Femur (tissue), 1 donor: ENCODE measurements around the gene ERP27.

ENCODE experiments used
- DNase-seq: peaks from one replicate; pipeline ENCODE4 v3.0.0-alpha.2; 2017

The ERP27 gene

DNA sequence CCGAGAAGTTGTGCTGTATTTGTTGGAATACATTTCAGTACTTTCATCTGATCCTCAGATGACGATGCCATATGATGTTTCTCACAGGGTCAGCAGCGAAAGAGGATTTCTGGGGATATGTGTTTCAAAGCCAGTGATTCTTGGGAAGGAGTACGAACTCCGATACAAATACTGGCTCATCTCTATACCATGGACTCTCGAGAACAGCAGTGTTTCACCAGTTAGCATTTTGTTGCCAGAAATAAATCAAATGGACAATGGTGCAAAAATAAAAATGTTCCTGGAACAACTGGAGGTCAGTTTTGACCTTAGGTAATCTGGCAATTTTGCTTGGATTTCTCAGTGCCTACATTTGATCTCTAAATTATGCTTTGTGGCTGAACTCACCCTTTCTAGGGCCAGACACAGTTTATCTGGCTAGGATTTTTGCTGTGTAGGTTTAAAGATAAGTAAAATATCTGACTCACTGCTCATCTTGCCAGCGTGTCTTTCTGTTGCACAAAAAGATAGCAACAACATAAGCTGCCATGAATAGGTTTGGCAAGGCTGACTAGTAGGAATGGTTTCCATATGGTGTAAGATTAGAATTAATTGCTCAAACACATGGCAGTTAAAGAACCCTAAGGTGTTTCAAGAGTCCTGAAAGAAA, 41.7 kb downstream of the ERP27 start:
- DNase-seq = peak; percentile 54

DNA sequence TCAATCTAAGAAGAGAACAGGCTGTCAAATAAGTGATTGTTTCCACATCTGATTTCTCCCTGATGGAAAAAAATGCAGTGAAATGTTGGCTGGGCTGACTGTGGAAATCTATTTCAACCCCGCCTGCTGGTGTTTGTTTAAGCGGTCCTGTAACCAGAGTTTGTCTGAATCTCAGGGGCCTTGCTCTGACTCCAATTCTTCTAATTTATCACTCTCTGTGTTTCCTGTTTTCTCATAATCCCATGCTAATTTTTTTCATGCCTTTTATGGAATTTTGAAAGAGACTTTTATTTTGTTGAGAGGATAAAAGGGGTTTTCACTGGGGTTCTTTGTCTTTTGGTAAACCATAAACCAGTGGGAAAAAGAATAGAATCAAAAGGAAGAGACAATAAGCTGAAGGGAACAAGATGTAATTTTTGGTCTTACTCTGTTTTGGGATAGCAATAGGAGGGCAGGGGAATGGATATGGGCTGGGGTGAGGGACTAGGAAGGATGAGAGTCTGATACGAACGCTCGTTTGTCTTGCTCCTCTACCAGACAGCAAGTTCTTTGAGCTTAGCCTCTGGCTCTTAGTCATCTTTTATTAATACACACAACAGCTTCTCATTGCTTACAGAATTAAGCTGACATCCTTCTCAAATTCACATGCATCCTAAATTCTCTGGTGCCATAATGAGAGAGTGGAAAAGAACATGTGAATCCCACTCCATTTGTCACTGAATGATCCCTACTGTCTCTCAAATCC, 44.7 kb downstream of the ERP27 start:
- DNase-seq = peak; percentile 67

DNA sequence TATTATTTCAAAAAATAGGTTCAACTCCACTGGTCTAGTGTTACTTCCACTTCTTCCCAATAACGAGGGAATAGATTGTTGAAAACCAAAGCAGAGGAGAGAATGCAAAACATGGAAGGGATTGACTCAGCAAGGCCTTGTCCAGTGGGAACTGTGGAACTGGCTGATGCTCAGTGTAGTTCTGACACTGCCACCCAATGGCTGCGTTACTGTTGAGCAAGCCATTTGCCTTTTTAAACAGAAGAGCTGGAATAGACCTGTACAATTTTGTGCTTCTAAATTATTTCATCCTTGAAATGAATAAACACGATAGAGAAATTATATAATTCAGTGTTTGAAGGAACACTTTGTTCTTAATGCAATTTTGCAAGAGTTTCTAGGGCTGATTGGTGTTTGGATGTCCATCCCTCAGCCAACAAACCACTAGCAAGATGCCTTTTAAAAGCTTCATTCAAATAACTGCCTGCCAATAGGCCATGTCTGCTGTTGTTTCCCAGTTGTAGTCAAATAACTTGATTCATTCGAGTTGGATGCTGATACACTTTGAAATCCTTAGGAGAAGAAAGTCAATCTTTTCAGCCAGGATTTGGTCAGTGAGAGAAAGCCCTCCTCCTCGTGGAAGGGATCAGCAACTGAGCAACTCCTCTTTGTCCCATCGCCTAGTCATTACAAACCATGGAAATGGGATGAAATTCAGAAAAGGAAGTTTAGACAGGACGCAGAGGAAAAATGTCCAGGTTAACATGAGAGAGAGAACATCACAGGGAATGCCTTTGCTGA, 45.4 kb downstream of the ERP27 start:
- DNase-seq = peak; percentile 63

DNA sequence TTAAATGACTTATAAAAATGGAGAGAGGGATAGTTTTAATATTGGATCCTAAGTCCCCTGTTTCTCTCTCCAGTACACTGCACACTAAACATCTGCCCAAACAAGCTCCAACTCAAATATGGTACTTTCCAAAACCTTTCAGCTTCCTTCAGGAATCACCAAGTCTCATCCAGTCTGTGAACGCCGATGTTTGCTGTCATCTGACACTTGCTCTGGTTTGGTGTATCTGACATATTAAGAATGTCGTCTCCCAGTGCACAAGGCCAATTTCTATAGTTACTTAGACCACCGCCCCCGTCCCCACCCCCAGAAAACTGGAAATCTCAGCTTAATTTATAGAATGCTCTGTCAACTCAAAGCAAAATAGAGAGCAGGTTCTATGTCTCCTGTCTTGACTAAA, 47.6 kb downstream of the ERP27 start:
- no peak for DNase-seq

DNA sequence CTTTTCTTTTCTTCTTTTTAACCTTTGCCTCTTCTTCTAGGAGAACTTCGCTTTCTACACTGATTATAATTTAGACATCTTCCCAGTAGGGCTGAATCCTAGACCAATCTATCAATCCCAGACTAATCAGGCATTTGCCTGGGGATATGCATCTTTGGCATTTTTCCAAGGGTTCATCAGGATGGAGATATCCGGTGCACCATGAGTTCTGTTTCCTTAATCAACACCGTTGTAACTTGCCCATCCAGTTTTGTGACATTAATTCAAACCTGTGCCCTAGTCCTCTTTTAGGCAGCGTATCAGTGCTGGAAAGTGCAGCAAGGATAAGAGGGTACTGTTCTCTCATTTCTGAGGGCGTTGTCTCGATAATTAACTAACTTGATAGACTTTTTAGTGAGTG, 52.1 kb downstream of the ERP27 start:
- DNase-seq = no peak

DNA sequence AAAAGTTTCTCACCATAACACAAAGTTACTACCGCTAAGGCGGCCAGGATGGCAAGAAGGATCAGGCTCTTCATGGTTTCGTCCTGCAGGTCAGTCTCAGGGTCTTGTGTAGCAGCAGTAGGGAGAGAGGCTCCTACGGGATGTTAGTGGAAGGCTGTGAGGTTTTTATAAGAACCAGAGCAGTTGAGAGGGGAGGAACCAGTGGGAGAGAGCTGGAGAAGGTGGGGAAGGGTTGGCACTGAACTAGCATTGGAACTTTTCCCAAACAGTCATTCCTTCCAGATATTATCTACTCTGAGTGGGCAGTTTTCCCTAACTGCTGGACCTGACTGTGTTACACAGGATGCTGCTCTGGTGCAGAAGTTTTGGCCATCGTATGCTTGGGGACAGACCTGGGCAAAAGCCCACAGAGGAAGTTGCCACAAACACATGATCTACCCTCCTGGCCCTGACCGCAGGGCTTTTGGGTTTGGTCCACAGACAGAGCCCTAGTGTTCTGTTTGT, 52.6 kb downstream of the ERP27 start, which contains the start of gene MGP:
TSS of gene MGP (minus strand) at position 137 of the 504 bp plus-strand sequence. CDS start at position 74, 63 bp downstream.
- peak; percentile 85 for DNase-seq

DNA sequence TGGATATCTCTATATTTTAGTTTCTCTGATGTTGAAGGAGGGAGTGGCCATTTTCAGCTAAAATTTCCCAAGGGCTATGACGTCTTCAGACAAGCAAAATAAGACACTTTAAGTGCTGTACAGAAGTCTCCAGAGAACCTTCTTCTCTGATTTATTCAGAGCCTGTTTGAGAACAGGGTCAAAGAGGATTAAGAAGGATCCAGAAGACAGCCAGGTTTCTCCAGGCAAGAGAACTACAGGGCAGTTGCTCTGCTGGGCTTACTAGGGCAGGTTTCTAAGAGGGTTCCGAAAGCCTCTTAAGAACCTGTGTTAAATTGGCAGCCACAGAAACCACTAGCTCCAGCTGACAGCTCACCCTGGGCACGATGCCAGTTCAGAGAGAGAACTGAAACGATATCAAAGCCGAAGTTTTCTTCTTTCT, 53.9 kb downstream of the ERP27 start:
- peak; percentile 90 for DNase-seq

DNA sequence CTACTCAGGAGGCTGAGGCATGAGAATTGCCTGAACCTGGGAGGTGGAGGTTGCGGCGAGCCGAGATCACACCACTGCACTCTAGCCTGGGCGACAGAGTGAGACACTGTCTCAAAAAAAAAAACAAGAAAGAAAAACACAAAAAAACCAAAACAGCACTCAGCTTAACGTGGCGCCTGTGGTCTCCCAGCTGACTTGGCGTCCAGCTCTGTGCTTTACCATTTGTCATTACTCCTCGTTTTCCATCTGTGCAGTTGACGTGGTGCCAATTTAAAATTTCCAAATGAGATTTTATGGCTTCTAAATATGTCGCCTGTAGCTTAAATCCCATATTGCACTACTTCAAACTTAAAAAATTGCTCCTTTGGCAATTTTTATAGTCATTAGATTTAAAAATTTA, 54.7 kb downstream of the ERP27 start:
- DNase-seq = peak; percentile 83

DNA sequence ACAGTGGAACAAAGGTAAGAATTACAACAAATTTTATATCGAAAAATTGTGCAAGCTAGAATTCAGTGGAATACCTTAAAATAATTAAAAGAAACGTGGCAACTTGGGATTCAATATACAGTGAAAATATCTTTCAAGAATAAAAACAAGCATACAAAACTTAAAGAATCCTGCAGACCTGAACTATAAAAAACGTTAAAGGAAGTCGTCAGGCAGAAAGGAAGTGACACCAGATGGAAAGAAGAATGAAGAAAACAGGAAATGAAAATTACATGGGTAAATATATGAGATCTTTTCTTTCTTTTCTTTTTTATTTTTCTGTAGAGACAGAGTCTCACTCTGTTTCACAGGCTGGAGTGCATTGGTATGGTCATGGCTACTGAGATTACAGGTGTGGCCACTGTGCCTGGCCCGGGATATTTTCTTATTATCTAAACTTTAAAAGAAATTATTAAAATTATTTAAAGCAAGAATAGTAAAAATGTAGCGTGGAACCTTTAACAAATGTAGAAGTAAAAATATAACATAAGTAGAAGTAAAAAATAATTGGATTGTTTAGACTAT, 57.4 kb downstream of the ERP27 start:
- no peak for DNase-seq

DNA sequence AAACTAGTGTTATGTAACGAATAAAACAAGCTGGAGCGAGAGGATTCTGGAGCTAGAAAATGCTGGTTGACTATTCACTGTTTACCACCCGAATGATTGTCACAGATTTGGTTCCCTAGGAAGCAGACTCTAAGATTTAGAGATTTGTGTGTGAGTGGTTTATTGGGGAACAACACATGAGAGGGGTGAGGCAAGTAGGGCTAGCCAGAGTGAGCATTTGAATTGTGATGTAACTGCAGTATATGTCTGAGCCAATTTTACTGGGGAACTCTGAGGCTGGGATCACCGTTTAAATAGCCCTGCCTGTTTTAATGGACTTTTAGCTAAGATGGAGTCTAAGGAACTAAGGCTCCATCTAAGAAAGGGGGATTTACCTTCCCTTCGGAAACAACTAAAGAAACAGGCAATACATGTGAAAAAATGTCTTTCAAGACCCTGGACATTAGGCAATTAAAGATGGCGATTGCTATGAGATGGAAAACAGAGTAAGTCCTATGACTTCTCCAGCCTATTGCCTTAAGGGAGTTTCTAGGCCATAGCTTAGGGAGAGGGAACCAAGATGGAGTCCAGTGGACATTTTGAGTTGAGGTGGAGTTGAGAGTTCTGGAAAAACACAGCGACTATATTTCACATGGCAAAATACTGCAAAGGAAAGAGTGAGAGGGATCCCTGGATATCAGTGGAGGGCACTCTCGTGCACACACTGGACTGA, 59.0 kb downstream of the ERP27 start:
- DNase-seq = no peak

DNA sequence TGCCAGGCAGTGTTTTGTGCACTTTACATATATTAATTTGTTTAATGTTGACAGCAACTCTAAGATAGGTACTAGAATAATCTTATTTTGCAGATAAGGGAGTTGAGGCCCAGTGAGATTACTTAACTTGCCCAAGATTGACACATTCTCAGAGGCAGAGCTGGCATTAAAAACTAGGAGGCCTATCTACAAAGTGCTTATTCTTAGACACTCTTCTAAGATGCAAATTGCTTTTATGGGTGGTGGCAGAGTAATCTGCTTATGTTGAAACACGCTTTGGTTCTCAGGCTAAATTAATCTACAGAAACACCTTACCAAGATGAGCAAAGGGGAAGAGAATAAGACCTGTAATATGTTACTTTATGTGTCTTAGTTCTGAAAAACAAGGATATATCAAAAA, 59.8 kb downstream of the ERP27 start:
- no peak for DNase-seq

DNA sequence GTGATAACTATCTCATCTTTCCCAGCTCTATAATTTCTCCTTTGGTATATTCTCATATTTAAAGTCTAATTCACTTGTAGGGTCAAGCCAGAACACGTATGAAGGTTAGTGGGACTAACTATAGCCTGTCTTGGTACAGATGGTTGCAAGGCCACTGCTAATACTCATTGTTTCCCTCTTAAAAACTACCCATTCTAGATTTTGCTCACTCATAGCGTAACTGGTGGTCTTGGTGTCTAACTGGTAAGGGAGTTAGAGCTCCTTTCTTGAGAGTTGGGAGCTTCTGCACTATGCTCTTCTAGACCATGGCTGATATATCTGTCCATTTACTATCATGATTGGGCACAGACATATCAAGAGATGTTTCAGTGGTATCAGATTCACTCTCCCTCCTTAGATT, 61.5 kb downstream of the ERP27 start:
- no peak for DNase-seq

DNA sequence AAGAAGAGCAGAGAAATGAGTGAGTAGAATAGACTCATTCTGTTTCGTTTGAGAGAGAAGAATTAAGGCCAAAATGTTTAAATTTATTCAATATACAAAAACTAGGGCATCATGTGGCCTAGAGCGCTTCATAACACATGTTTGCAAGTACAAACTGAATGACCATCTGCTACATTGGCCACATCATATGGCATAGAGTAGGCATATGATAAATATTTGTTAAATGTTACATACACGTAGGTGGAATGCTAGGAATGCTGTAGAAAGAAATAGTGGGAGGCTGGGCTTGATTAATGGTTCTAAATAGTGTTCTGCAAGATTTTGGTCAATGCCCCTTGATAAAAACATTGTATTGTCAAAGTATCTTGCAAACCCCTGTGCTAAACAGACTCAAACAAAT, 63.5 kb downstream of the ERP27 start:
- DNase-seq = no peak

DNA sequence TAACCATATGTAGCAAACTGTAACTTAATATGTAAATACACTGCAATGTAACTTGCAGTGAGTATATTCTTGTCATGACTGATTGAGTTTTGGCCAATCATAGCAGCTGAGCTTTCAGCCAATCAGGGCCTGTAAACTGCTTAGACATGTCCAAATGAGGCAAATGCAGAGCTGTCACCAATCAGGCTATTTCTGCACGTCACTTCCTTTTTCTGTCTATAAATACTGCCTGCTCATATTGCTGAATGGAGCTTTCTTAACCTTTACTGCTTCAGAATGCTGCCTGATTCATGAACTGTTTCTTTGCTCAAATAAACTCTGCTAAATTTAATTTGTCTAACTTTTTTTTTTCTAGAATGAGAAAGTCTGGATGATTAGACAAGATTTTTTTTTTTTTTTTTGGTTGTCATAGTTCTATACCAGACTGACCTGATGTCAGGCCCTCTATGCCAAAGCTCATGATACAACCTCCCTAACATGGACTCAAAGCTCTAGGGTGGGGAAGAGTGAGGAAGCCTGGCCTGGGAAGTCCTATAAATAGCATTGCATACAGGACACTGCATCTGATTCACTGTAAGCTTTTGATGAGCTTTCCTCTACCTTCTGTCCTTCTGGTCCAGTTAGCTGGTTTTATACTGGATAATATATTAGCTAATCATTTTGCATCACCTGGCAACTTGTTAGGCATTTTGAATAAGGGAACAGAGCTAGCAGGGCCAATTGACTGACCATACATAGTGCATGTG, 64.7 kb downstream of the ERP27 start:
- DNase-seq = no peak

DNA sequence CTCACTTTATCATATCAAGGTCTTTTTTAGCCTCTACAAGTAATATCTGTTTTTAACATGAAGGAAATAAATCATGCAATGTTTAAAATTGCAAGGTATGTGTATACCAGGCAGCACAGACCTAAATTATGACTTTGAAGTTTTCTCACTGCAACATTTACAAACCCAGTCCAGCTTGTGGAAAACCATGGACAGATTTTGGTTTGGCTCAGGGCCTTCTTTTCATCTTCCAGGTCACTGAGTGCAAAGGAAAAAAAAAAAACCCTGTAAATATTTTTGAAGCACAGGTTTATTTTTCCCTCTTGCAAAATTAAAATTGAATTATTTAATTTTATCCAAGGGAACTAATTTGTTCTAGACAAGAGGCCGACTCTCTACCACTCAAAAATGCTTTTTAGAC, 66.5 kb downstream of the ERP27 start:
- no peak for DNase-seq

DNA sequence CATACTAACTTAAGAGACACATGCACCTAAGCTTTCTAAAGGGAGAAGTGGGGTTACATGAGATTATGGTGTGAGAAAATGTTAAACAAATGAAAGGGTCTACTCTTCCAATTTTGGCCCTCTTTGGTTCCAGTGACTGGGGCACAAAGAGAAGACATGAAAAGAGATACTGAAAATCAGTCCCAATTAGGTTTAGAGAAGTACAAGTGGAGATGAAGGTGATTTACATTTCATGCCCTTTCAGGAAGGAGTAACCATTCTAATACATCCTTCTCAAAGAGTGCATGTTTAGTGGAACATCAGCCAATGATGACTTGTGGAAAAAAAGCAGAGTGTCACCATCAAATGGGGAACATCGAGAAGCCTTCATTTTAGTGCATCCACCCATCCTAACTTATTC, 67.1 kb downstream of the ERP27 start:
- no peak for DNase-seq

DNA sequence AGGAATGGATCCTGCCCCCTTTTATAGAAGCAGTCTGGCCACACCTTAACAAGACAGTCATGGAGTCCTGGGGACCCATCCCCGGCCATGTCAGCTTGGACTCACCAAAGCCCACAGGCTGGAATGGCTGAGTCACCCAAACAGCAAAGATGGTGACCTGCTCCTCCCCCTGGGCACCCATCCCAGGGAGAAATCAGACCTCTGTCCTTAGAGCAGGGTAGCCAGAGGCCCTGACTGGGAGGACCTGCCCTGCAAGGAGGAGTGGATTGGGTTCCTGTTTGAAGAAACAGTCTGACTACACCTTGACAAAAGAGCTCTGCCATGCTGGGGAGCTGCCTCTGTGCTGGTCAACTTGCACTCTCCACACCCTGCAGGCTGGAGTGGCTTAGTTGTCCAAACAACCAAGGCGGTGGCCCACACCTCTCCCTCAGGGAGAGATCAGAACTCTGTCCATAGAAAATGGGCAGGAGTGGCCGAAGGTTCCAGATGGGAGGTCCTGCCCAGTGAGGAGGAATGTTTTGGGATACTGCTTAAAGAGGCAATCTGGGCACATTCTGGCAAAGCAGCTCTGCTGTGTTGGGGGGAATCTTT, 69.3 kb downstream of the ERP27 start:
- DNase-seq = no peak
